ENCODE data around the gene ZNF148. TPM values are rescaled to one million over a fixed set of nuclear protein-coding genes. Genes with fewer than 3 reads are reported as not detected.

ZNF148 gene
- total RNA-seq, 1 experiment from 2014 or later, result 24.8 TPM

- Histone ChIP-seq H3K4me2 (ENCODE audit: insufficient read depth, insufficient read length, low read length) (no peak overlapping the region), H3K4me1 (ENCODE audit: insufficient read depth, low read length) (no peaks in the 10 kb centered on the region), H3K56ac (ENCODE audit: insufficient read length, low read depth, low read length) (no peak overlapping the region), H2BK5ac (ENCODE audit: insufficient read length, low read length) (no peak overlapping the region), H2BK15ac (ENCODE audit: low read depth, low read length) (no peak overlapping the region), H4K8ac (replicated peaks; ENCODE audit: insufficient read length, low read depth, low read length) (no peak overlapping the region), H3K27me3 (ENCODE audit: insufficient read depth, low read length) (no peaks in the 10 kb centered on the region), H3K4ac (ENCODE audit: low read depth, low read length) (no peak overlapping the region), H3K27ac (ENCODE audit: insufficient read length, low read depth, low read length) (no peak overlapping the region), H3K79me2 (ENCODE audit: insufficient read depth, low read length) (no peaks in the 10 kb centered on the region), H4K20me1 (ENCODE audit: control insufficient read depth, insufficient read depth, insufficient read length) (no peaks in the 10 kb centered on the region), H2AK5ac (ENCODE audit: insufficient read length, low read length) (no peak overlapping the region), H2BK120ac (ENCODE audit: low read depth, low read length, poor library complexity, severe bottlenecking) (no peak overlapping the region), H4K5ac (ENCODE audit: insufficient read length, low read depth, low read length) (no peak overlapping the region), H3K9ac (ENCODE audit: extremely low read depth, insufficient read length, low read length) (no peak overlapping the region), H4K91ac (ENCODE audit: insufficient read length, low read depth, low read length) (no peak overlapping the region), H3K79me1 (ENCODE audit: insufficient read depth, low read depth, low read length, poor library complexity, severe bottlenecking) (no peaks in the 10 kb centered on the region), H3K9me3 (ENCODE audit: control insufficient read depth, low read depth, low read length) (no peaks in the 10 kb centered on the region), H2BK20ac (ENCODE audit: low read depth, low read length, poor library complexity, severe bottlenecking) (no peak overlapping the region), H3K23me2 (ENCODE audit: insufficient read length, low read depth, low read length, poor library complexity, severe bottlenecking) (no peaks in the 10 kb centered on the region), H3K14ac (ENCODE audit: insufficient read depth, low read length) (no peak overlapping the region), H2AFZ (ENCODE audit: low read length) (no peak overlapping the region), H3T11ph (ENCODE audit: low read length) (no peak overlapping the region), H3K18ac (ENCODE audit: insufficient read length, low read depth, low read length) (no peak overlapping the region), H3K23ac (ENCODE audit: insufficient read length, low read depth, low read length) (no peak overlapping the region), H2BK12ac (ENCODE audit: insufficient read length, low read depth, low read length) (no peak overlapping the region)
- H3K27ac Mint-ChIP-seq, result peak overlapping the region in 1 of 3 experiments; percentile 7; a peak in 1 of 7 replicates
- H3K9me3 Mint-ChIP-seq, result peaks cover 4 to 6% of the 10 kb centered on the region in 2 experiments; a peak in 4 of 5 replicates
- no peaks in the 10 kb centered on the region for H3K27me3 Mint-ChIP-seq (ENCODE audit: low read depth)
- H3K4me3 Mint-ChIP-seq, result no peak overlapping the region
- peaks cover 10 to 20% (median 17%) of the 10 kb centered on the region in 3 experiments for H3K36me3 Mint-ChIP-seq (ENCODE audit: insufficient read depth in 1 of 3, low read depth in 3 of 3)
- no CpG with 5 or more reads among the region's 13 CpGs for WGBS (ENCODE audit: extremely low coverage, insufficient read length, low lambda C conversion rate)
- H3K4me1 Mint-ChIP-seq, result peaks cover 8% of the 10 kb centered on the region in 2 experiments
- DNase-seq, result no peak
- TF ChIP-seq, protein P1, sequence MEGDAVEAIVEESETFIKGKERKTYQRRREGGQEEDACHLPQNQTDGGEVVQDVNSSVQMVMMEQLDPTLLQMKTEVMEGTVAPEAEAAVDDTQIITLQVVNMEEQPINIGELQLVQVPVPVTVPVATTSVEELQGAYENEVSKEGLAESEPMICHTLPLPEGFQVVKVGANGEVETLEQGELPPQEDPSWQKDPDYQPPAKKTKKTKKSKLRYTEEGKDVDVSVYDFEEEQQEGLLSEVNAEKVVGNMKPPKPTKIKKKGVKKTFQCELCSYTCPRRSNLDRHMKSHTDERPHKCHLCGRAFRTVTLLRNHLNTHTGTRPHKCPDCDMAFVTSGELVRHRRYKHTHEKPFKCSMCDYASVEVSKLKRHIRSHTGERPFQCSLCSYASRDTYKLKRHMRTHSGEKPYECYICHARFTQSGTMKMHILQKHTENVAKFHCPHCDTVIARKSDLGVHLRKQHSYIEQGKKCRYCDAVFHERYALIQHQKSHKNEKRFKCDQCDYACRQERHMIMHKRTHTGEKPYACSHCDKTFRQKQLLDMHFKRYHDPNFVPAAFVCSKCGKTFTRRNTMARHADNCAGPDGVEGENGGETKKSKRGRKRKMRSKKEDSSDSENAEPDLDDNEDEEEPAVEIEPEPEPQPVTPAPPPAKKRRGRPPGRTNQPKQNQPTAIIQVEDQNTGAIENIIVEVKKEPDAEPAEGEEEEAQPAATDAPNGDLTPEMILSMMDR (conservative IDR thresholded peaks at IDR 0.05), result no peak
Measured at GRCh38 chr3:125177746-125178145, 197.4 kb downstream of the ZNF148 start.

Other genes with a start within 250 kb of the ZNF148 start
- gene SLC12A8, start 162.6 kb downstream of the ZNF148 start, total RNA-seq (2021), result 8.2 and 9.1 TPM in 2 replicates
- gene SNX4, start 144.9 kb upstream of the ZNF148 start, total RNA-seq (2021), result 29.5 and 29.6 TPM in 2 replicates
- 20.7 and 21.1 TPM in 2 replicates for gene OSBPL11, start 220.2 kb upstream of the ZNF148 start, total RNA-seq (2021)

Data from H9 (cell line).